ENCODE data around the gene SGK2. TPM values are rescaled to one million over a fixed set of nuclear protein-coding genes. Genes with fewer than 3 reads are reported as not detected.

The SGK2 gene
- total and polyA plus RNA-seq, 2 of the 13 experiments (the other 11 are each of a cell fraction or from before 2014, with no cell fraction given): 6.2 to 29.4 TPM

DNA sequence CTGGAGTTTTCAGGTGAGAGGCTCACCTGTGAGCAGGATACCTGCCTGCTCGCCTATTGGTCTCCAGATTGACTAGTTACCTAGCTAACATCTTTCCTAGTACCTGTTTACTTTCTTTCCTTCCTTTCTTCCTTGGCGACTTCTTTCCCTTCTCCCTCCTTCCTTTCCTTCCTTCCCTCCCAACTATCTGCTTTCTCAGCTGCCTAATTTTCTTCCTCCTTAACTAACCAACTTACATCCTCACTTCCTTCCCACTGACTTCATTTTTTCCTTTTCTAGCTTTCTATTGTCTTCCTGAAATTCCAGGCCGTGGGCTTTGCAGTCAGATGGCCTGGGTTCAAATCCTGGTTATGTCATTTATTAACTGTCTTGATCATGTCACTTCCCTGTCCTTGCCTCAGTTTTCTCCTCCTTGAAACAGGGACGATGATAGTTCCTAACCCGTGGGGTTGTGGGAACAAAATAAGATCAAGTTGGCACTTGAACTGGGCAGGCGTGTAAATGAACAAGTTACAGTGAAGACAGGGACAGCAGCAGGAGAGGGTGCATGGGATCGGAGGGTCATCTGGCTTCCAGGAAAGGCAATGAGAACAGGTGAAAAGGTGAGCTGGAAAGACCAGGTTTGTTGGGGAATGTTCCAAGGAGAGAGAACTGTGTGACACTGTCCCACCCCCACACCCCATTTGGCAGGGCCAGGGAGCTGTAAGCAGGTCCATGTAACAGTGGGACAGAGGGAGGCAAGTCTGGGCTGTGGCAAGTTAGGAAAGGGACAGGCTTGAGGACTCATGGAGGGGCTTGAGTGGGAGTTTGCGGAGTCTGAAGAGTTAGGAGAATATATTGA, 540 bp downstream of the SGK2 start (continued):
- TF ChIP-seq HOXD1 (CRISPR knock-in tag; IDR thresholded peaks at IDR 0.05): 0 out of 2 replicates have a peak, but pooled peaks have one; percentile 30
- peak; percentile 63 for TF ChIP-seq RBFOX2 (IDR thresholded peaks at IDR 0.05; ENCODE audit: low read depth, low read length)
- TF ChIP-seq, protein P1, sequence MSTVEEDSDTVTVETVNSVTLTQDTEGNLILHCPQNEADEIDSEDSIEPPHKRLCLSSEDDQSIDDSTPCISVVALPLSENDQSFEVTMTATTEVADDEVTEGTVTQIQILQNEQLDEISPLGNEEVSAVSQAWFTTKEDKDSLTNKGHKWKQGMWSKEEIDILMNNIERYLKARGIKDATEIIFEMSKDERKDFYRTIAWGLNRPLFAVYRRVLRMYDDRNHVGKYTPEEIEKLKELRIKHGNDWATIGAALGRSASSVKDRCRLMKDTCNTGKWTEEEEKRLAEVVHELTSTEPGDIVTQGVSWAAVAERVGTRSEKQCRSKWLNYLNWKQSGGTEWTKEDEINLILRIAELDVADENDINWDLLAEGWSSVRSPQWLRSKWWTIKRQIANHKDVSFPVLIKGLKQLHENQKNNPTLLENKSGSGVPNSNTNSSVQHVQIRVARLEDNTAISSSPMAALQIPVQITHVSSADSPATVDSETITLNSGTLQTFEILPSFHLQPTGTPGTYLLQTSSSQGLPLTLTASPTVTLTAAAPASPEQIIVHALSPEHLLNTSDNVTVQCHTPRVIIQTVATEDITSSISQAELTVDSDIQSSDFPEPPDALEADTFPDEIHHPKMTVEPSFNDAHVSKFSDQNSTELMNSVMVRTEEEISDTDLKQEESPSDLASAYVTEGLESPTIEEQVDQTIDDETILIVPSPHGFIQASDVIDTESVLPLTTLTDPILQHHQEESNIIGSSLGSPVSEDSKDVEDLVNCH (CRISPR knock-in tag; IDR thresholded peaks at IDR 0.05): no peak; the same call in 1 of the 2 replicates
- TF ChIP-seq, protein P2, sequence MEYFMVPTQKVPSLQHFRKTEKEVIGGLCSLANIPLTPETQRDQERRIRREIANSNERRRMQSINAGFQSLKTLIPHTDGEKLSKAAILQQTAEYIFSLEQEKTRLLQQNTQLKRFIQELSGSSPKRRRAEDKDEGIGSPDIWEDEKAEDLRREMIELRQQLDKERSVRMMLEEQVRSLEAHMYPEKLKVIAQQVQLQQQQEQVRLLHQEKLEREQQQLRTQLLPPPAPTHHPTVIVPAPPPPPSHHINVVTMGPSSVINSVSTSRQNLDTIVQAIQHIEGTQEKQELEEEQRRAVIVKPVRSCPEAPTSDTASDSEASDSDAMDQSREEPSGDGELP (IDR thresholded peaks at IDR 0.05; ENCODE audit: borderline replicate concordance, low read depth): no peak
- TF ChIP-seq ZNF383 (CRISPR knock-in tag; IDR thresholded peaks at IDR 0.05; ENCODE audit: borderline replicate concordance): no peak
- TF ChIP-seq RBM39 (IDR thresholded peaks at IDR 0.05; ENCODE audit: low read depth, low read length, poor library complexity, severe bottlenecking): no peak
- TF ChIP-seq, protein P3, sequence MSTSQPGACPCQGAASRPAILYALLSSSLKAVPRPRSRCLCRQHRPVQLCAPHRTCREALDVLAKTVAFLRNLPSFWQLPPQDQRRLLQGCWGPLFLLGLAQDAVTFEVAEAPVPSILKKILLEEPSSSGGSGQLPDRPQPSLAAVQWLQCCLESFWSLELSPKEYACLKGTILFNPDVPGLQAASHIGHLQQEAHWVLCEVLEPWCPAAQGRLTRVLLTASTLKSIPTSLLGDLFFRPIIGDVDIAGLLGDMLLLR (CRISPR knock-in tag; IDR thresholded peaks at IDR 0.05): no peak
- TF ChIP-seq, protein P4, sequence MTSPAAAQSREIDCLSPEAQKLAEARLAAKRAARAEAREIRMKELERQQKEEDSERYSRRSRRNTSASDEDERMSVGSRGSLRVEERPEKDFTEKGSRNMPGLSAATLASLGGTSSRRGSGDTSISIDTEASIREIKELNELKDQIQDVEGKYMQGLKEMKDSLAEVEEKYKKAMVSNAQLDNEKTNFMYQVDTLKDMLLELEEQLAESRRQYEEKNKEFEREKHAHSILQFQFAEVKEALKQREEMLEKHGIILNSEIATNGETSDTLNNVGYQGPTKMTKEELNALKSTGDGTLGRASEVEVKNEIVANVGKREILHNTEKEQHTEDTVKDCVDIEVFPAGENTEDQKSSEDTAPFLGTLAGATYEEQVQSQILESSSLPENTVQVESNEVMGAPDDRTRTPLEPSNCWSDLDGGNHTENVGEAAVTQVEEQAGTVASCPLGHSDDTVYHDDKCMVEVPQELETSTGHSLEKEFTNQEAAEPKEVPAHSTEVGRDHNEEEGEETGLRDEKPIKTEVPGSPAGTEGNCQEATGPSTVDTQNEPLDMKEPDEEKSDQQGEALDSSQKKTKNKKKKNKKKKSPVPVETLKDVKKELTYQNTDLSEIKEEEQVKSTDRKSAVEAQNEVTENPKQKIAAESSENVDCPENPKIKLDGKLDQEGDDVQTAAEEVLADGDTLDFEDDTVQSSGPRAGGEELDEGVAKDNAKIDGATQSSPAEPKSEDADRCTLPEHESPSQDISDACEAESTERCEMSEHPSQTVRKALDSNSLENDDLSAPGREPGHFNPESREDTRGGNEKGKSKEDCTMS (CRISPR knock-in tag; conservative IDR thresholded peaks at IDR 0.05): peak; percentile 33; the same call in 1 of the 2 replicates
- TF ChIP-seq, protein P5, sequence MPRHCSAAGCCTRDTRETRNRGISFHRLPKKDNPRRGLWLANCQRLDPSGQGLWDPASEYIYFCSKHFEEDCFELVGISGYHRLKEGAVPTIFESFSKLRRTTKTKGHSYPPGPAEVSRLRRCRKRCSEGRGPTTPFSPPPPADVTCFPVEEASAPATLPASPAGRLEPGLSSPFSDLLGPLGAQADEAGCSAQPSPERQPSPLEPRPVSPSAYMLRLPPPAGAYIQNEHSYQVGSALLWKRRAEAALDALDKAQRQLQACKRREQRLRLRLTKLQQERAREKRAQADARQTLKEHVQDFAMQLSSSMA (CRISPR knock-in tag; IDR thresholded peaks at IDR 0.05): no peak
- 0 out of 2 replicates have a peak, but pooled peaks have one; percentile 59 for TF ChIP-seq PAX8 (CRISPR knock-in tag; IDR thresholded peaks at IDR 0.05; ENCODE audit: borderline replicate concordance)
- TF ChIP-seq MBNL3 (CRISPR knock-in tag; conservative IDR thresholded peaks at IDR 0.05): no peak
- TF ChIP-seq ZNF264 (CRISPR knock-in tag; IDR thresholded peaks at IDR 0.05): no peak
- 0 out of 2 replicates have a peak, but pooled peaks have one; percentile 26 for TF ChIP-seq KMT2B (CRISPR knock-in tag; IDR thresholded peaks at IDR 0.05)
- 0 out of 2 replicates have a peak, but pooled peaks have one; percentile 54 for TF ChIP-seq ZNF260 (CRISPR knock-in tag; IDR thresholded peaks at IDR 0.05; ENCODE audit: borderline replicate concordance, low read depth)
- TF ChIP-seq ZFYVE20 (CRISPR knock-in tag; IDR thresholded peaks at IDR 0.05; ENCODE audit: borderline replicate concordance, low read depth): no peak

Data from HepG2 (cell line).